ENCODE results near the gene ARHGAP44. TPM values are rescaled to one million over a fixed set of nuclear protein-coding genes. Genes with fewer than 3 reads are reported as not detected.

ARHGAP44 gene
- total and polyA plus RNA-seq, 2 of the 4 experiments (the other 2 are of a cell fraction) = 0.54 to 1.0 TPM

DNA sequence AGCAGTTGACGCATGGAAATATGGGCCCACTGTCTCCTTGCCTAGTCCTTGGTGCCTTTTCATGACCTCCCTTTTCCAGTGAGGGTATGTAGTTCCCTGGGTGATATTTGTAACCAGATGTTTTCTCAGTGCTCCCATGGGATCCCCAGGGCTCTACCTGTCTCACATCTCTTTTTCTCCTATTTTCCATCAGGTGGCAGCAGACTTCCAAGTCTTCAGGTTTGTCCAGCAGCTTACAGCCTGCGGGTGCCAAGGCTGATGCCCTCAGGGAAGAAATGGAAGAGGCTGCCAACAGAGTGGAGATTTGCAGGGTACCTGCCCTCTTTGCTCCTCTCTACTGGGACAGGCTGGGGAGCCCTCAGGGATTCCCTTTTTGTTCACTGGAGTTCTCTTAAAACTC, 139.4 kb downstream of the ARHGAP44 start:
- in situ Hi-C loops (cut with MboI; ENCODE audit: low sequenced_read_pairs) (no loop called here), dilution Hi-C loops (cut with HindIII; ENCODE audit: low sequenced_read_pairs, unreplicated experiment) (no loop called here), intact Hi-C loops (cut with micrococcal nuclease) (no loop called here)
- Histone ChIP-seq H3K18ac (ENCODE audit: low read depth, low read length) (no peak overlapping the region), H3K4me1 (ENCODE audit: control insufficient read depth, insufficient read depth, low read length) (peaks cover 3% of the 10 kb centered on the region; the same call in 1 of the 2 replicates), H3K9me3 (ENCODE audit: control insufficient read depth, insufficient read depth, low read length) (no peaks in the 10 kb centered on the region), H3K9ac (ENCODE audit: low read depth, low read length) (no peak overlapping the region), H3K4me3 (ENCODE audit: insufficient read depth, low read depth, low read length) (no peak overlapping the region), H3K23ac (ENCODE audit: low read depth, low read length) (no peak overlapping the region), H2AK9ac (replicated peaks; ENCODE audit: low read depth, low read length, poor library complexity) (no peak overlapping the region), H3K14ac (replicated peaks; ENCODE audit: low read depth, low read length) (no peak overlapping the region), H2AFZ (replicated peaks; ENCODE audit: low read length, poor library complexity) (no peak overlapping the region), H2BK120ac (ENCODE audit: low read depth, low read length) (no peak overlapping the region), H3K56ac (ENCODE audit: extremely low read depth, insufficient read depth, low read length) (no peak overlapping the region), H3K27me3 (ENCODE audit: control insufficient read depth, insufficient read depth, low read length) (no peaks in the 10 kb centered on the region), H3K79me1 (ENCODE audit: low read depth in 1 of 2, low read length in 2 of 2) (no peaks in the 10 kb centered on the region), H4K5ac (ENCODE audit: low read depth, low read length) (no peak overlapping the region), H2BK20ac (ENCODE audit: low read depth, low read length) (no peak overlapping the region), H3K27ac (ENCODE audit: insufficient read depth, low read length) (no peak overlapping the region), H2BK5ac (ENCODE audit: low read depth, low read length, poor library complexity, severe bottlenecking) (no peak overlapping the region), H3K9me1 (ENCODE audit: insufficient read depth, low read length) (no peaks in the 10 kb centered on the region), H3K4ac (ENCODE audit: low read depth, low read length) (no peak overlapping the region), H2AK5ac (ENCODE audit: low read depth, low read length) (no peak overlapping the region), H2BK15ac (ENCODE audit: low read depth, low read length) (no peak overlapping the region), H4K8ac (ENCODE audit: low read depth in 2 of 2, low read length in 2 of 2) (no peak overlapping the region), H4K91ac (ENCODE audit: insufficient read depth, low read depth, low read length) (no peak overlapping the region), H4K20me1 (ENCODE audit: insufficient read depth, low read length) (no peaks in the 10 kb centered on the region), H3K36me3 (ENCODE audit: control insufficient read depth, insufficient read depth, low read length) (no peaks in the 10 kb centered on the region), H3K4me2 (ENCODE audit: low read depth, low read length) (no peak overlapping the region)
- 80% methylated on average over 1 of the region's 2 CpGs; no CpG with 5 or more reads in 1 of the 2 experiments for whole genome bisulfite sequencing, 2 experiments (ENCODE audit: extremely low coverage in 2 of 2, insufficient read length in 1 of 2)
- POLR2A ChIA-PET (ENCODE audit: unreplicated experiment) = no interaction called here
- BruUV-seq (replicated peaks) = no TSS peak
- DNase-seq (no peak), ATAC-seq (ENCODE audit: low read depth) (no peak)
- CTCF ChIA-PET = no interaction called here
- TF ChIP-seq, protein P1, sequence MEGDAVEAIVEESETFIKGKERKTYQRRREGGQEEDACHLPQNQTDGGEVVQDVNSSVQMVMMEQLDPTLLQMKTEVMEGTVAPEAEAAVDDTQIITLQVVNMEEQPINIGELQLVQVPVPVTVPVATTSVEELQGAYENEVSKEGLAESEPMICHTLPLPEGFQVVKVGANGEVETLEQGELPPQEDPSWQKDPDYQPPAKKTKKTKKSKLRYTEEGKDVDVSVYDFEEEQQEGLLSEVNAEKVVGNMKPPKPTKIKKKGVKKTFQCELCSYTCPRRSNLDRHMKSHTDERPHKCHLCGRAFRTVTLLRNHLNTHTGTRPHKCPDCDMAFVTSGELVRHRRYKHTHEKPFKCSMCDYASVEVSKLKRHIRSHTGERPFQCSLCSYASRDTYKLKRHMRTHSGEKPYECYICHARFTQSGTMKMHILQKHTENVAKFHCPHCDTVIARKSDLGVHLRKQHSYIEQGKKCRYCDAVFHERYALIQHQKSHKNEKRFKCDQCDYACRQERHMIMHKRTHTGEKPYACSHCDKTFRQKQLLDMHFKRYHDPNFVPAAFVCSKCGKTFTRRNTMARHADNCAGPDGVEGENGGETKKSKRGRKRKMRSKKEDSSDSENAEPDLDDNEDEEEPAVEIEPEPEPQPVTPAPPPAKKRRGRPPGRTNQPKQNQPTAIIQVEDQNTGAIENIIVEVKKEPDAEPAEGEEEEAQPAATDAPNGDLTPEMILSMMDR (conservative IDR thresholded peaks at IDR 0.05; ENCODE audit: low read depth, low read length) = no peak
- no peak for TF ChIP-seq FOS (IDR thresholded peaks at IDR 0.05; ENCODE audit: low read depth, low read length)
- TF ChIP-seq, protein P2, sequence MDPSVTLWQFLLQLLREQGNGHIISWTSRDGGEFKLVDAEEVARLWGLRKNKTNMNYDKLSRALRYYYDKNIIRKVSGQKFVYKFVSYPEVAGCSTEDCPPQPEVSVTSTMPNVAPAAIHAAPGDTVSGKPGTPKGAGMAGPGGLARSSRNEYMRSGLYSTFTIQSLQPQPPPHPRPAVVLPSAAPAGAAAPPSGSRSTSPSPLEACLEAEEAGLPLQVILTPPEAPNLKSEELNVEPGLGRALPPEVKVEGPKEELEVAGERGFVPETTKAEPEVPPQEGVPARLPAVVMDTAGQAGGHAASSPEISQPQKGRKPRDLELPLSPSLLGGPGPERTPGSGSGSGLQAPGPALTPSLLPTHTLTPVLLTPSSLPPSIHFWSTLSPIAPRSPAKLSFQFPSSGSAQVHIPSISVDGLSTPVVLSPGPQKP (IDR thresholded peaks at IDR 0.05; ENCODE audit: borderline replicate concordance, low read depth, low read length) = no peak
- no peak for TF ChIP-seq RCOR1 (IDR thresholded peaks at IDR 0.05; ENCODE audit: insufficient replicate concordance, low read length)
- TF ChIP-seq POLR2A (IDR thresholded peaks at IDR 0.05; ENCODE audit: low read depth, low read length) = no peak
- TF ChIP-seq CEBPB (IDR thresholded peaks at IDR 0.05; ENCODE audit: low read depth, low read length) = no peak
- TF ChIP-seq BHLHE40 (IDR thresholded peaks at IDR 0.05; ENCODE audit: low read depth, low read length) = no peak
- TF ChIP-seq RAD21 (IDR thresholded peaks at IDR 0.05; ENCODE audit: low read length) = no peak
- TF ChIP-seq MAFK (IDR thresholded peaks at IDR 0.05; ENCODE audit: low read depth, low read length) = no peak
- TF ChIP-seq MAZ (IDR thresholded peaks at IDR 0.05; ENCODE audit: borderline replicate concordance, low read depth, low read length) = no peak
- TF ChIP-seq, protein P3, sequence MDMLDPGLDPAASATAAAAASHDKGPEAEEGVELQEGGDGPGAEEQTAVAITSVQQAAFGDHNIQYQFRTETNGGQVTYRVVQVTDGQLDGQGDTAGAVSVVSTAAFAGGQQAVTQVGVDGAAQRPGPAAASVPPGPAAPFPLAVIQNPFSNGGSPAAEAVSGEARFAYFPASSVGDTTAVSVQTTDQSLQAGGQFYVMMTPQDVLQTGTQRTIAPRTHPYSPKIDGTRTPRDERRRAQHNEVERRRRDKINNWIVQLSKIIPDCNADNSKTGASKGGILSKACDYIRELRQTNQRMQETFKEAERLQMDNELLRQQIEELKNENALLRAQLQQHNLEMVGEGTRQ (IDR thresholded peaks at IDR 0.05; ENCODE audit: low read depth, low read length) = no peak
- no peak for TF ChIP-seq MXI1 (IDR thresholded peaks at IDR 0.05; ENCODE audit: borderline replicate concordance, low read depth, low read length)
- TF ChIP-seq CHD1 (IDR thresholded peaks at IDR 0.05; ENCODE audit: low read depth, low read length) = no peak
- TF ChIP-seq NFE2L2 (IDR thresholded peaks at IDR 0.05; ENCODE audit: low read depth, low read length) = no peak
- no peak for TF ChIP-seq SMC3 (IDR thresholded peaks at IDR 0.05; ENCODE audit: low read depth, low read length)
- TF ChIP-seq RFX5 (IDR thresholded peaks at IDR 0.05; ENCODE audit: low read depth, low read length) = no peak

Measured in IMR-90 (cell line).